T-helper 1 cell treated with Interleukin-12 subunit alpha and Interleukin-12 subunit beta and Interleukin-4 antibody, amounts not matched to agents 30 μg/mL and 1 μg/mL, for 36 hours (primary cell): ENCODE data around the gene PHOSPHO1.
A peak's percentile ranks its signal among the peaks of the same experiment; 100 is the strongest.
"Not testable (repeated sequence)": the region's sequence is repeated elsewhere in the genome, so short reads cannot be mapped to it uniquely, and the experiment has no call there.

Source experiments
- H3K27ac Mint-ChIP-seq: one replicate; pipeline ENCODE4 v1.8.0; 2021; ENCODE audit warnings: mild to moderate bottlenecking, mixed read lengths
- H3K27me3 Mint-ChIP-seq: one replicate; pipeline ENCODE4 v1.8.0; 2021; ENCODE audit warnings: low read depth, mixed read lengths
- H3K36me3 Mint-ChIP-seq: one replicate; pipeline ENCODE4 v1.8.0; 2021; ENCODE audit warnings: low read depth, mixed read lengths
- H3K4me1 Mint-ChIP-seq: one replicate; pipeline ENCODE4 v1.8.0; 2021; ENCODE audit warnings: low read depth, mixed read lengths
- H3K4me3 Mint-ChIP-seq: one replicate; pipeline ENCODE4 v1.8.0; 2021; ENCODE audit warnings: mild to moderate bottlenecking, moderate library complexity, mixed read lengths
- H3K9me3 Mint-ChIP-seq: one replicate; pipeline ENCODE4 v1.8.0; 2021; ENCODE audit warnings: mixed read lengths

Gene PHOSPHO1, protein sequence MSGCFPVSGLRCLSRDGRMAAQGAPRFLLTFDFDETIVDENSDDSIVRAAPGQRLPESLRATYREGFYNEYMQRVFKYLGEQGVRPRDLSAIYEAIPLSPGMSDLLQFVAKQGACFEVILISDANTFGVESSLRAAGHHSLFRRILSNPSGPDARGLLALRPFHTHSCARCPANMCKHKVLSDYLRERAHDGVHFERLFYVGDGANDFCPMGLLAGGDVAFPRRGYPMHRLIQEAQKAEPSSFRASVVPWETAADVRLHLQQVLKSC

DNA sequence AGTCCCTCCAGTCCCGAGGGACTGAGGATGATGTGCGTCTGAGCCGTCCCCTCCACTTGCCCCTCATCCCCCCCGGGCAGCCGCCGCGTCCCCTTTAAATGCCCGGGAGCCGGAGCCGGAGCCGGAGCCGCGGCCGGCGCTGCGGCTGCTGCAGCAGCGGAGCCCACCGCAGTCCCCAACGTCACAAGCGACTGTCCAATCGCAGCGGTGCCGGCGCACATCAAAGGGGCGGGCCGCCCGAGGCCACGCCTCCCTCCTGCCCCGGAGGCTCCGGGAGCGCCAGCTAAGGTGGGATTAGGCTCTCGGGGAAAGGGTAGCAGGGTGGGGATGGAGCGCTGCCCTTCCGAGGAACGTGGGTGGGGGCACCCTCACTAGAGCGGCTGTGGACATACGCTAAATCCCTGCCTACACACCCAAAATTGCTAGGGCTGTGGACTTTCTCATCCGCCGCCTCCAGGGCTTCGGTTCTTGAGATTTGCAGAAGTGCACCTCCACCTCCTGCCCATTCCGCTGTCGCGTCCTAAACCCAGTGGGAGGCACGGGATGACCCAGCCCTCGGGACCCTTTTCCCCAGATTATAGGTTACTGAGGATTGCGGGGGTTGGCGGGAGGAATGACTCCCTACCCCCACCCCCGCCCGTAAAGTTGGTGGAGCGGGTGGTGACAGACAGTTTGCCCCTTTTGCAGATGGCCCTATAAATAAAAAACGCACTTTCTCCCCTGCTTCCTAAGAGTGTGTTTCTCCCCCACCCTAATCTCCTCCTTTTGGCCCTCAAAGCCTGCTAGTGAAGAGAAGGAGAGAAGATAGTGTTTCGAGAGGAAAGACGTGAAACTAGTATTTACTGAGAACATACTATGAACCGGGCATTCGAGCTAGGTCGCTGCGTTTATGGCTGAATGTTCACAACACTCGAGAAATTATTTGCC lies at the start of gene PHOSPHO1:
PHOSPHO1 (minus strand) TSS at position 152 of the 927 bp plus-strand sequence. CDS start 4,096 bp downstream, outside the sequence.
- peaks cover 34% of the 10 kb centered on the region for H3K27me3 Mint-ChIP-seq
- H3K27ac Mint-ChIP-seq = no peak within 1 kb of the TSS
- no peaks in the 10 kb centered on the region for H3K9me3 Mint-ChIP-seq
- peaks cover 20% of the 10 kb centered on the region for H3K4me1 Mint-ChIP-seq
- peak within 1 kb of the TSS; percentile 83 for H3K4me3 Mint-ChIP-seq
- H3K36me3 Mint-ChIP-seq = no peaks in the 10 kb centered on the region

DNA sequence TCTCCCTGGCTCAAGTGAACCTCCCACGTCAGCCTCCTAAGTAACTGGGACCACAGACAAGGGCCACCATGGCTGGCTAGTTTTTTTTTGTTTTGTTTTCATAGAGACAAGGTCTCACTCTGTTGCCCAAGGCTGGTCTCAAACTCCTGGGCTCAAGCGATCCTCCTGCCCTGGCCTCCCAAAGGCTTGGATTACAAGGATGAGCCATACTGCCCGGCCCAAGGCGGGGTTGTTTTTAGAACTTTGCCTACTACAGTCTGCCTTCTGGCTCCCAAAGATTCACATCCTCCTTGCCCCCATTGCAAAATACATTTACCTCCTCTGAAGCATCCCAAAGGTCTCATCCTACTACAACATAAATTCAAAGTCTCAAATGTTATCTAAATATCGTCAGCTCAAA lies 49.5 kb upstream of the PHOSPHO1 start:
- Mint-ChIP-seq H3K27ac (no peak overlapping the region), H3K9me3 (no peaks in the 10 kb centered on the region), H3K36me3 (no peaks in the 10 kb centered on the region), H3K4me3 (no peak overlapping the region), H3K4me1 (no peaks in the 10 kb centered on the region), H3K27me3 (no peaks in the 10 kb centered on the region)

DNA sequence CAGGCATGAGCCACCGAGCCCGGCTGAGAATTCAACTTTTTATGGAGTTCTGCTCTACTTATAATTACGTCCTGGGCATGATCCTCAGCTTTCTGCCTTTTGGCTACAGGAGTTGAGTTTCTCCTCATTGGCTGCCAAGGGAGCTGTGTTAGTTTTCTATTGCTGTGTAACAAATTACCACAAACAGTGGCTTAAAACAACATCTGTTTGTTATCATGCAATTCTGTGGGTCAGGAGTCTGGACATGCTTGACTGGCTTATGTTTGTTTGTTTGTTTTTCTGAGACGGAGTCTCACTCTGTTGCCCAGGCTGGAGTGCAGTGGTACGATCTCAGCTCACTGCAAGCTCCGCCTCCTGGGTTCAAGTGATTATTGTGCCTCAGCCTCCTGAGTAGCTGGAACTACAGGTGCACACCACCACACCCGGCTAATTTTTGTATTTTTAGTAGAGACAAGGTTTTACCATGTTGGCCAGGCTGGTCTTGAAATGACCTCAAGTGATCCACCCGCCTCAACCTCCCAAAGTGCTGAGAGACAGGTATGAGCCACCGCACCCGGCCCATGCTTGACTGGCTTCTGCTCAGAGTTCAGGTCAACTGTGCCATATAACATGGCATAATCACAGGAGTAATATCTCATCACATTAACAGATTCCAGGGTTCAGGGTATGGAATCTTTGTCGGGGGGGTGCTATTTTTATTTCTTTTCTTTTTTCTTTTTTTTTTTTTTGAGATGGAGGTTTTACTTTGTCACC lies 48.9 kb upstream of the PHOSPHO1 start:
- not testable (repeated sequence) for H3K4me3 Mint-ChIP-seq, H3K9me3 Mint-ChIP-seq, H3K36me3 Mint-ChIP-seq, H3K27me3 Mint-ChIP-seq, H3K27ac Mint-ChIP-seq, H3K4me1 Mint-ChIP-seq

DNA sequence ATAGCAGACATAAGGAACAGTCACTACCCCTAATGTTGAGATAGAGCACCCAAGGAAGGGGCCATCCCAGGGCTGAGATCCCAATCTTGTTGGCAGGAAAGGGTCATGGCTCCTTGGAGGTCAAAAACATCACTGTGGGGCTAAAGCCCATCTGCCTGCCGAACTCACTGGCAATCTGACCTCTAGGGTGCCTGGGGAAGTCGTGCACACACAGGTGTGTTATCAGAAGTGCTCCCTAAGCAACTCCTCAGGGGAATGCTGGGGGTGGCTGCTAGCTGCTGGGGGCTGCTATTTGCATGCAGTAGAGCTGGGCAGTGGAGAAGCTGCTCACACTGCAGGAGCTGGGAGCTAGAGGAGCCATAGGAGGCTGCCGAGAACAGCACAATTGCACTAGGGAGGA lies 47.5 kb upstream of the PHOSPHO1 start:
- Mint-ChIP-seq H3K9me3 (no peaks in the 10 kb centered on the region), H3K36me3 (no peaks in the 10 kb centered on the region), H3K4me1 (no peaks in the 10 kb centered on the region), H3K27ac (no peak overlapping the region), H3K4me3 (no peak overlapping the region), H3K27me3 (no peaks in the 10 kb centered on the region)

DNA sequence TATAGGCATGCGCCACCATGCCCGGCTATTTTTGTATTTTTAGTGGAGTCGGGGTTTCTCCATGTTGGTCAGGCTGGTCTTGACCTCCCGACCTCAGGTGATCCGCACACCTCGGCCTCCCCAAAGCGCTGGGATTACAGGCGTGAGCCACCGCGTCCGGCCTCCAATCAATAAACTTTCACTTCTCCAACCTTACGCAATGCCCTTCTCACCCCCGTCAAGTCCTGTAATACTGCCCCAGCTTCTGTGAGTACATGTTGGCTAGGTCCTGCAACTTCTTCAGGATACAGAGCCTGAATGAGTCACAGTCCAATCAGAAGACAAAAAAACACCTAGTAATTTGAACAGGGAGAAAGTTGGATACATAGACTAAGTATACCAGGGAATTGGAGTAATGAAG lies 47.1 kb upstream of the PHOSPHO1 start:
- no peak overlapping the region for H3K27ac Mint-ChIP-seq
- no peaks in the 10 kb centered on the region for H3K27me3 Mint-ChIP-seq
- H3K9me3 Mint-ChIP-seq = no peaks in the 10 kb centered on the region
- H3K36me3 Mint-ChIP-seq = no peaks in the 10 kb centered on the region
- H3K4me3 Mint-ChIP-seq = no peak overlapping the region
- no peaks in the 10 kb centered on the region for H3K4me1 Mint-ChIP-seq

DNA sequence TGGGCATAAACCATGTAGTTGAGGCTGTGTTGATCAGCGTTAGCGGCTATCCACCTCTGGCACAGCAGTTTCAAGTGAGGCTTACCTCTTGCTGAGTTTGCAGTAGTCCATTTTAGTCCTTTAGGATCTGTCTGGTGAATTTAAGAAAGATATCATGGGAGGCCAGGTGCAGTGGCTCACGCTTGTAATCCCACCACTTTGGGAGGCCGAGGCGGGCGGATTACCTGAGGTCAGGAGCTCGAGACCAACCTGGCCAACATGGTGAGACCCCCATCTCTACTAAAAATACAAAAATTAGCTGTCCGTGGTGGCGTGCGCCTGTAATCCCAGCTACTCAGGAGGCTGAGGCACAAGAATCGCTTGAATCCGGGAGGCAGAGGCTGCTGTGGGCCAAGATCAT lies 45.4 kb upstream of the PHOSPHO1 start:
- not testable (repeated sequence) for H3K9me3 Mint-ChIP-seq, H3K36me3 Mint-ChIP-seq, H3K27ac Mint-ChIP-seq, H3K4me1 Mint-ChIP-seq, H3K4me3 Mint-ChIP-seq, H3K27me3 Mint-ChIP-seq

DNA sequence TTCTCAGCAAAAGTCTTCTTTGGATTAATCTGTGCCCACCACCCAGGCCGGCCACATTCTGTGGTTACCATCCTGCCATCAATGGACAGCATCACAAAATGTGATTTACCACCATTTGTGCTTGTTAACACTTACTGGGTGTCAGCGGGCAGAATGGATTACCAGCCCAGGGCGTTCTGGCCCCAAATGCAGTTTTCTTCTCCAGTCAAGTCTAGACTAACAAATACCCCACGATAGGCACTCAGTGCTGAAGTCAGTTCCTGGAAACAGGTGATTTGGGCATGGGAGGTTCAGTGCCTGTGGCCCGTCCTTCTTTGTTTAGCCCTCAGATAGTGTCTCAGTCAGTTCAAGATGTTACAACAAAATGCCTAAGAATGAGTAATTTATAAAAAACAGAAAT lies 38.8 kb upstream of the PHOSPHO1 start:
- H3K4me1 Mint-ChIP-seq = no peaks in the 10 kb centered on the region
- H3K4me3 Mint-ChIP-seq = no peak overlapping the region
- no peaks in the 10 kb centered on the region for H3K9me3 Mint-ChIP-seq
- H3K27me3 Mint-ChIP-seq = peaks cover 3% of the 10 kb centered on the region
- H3K36me3 Mint-ChIP-seq = no peaks in the 10 kb centered on the region
- no peak overlapping the region for H3K27ac Mint-ChIP-seq

DNA sequence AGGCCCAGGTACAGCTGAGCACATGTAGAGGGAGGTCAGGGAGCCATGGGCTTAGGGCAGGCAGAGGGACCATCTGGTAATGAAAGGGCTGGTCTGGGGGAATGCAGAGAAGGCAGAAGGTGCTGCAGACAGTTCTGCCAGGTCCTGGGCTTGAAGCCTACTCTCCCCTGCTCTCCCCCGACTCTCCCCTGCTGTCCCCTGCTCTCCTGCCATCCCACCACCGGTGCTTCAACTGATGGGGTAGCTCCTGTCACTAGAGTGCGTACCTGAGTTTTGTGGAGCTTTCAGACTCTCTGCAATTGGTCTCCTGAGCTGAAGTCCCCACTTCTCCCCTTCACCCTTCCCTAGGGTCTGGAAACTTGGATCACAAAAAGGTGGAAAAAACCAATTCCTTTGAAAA lies 37.3 kb upstream of the PHOSPHO1 start:
- H3K4me3 Mint-ChIP-seq = no peak overlapping the region
- H3K9me3 Mint-ChIP-seq = no peaks in the 10 kb centered on the region
- no peak overlapping the region for H3K27ac Mint-ChIP-seq
- H3K4me1 Mint-ChIP-seq = no peaks in the 10 kb centered on the region
- H3K27me3 Mint-ChIP-seq = peaks cover 12% of the 10 kb centered on the region
- H3K36me3 Mint-ChIP-seq = no peaks in the 10 kb centered on the region

DNA sequence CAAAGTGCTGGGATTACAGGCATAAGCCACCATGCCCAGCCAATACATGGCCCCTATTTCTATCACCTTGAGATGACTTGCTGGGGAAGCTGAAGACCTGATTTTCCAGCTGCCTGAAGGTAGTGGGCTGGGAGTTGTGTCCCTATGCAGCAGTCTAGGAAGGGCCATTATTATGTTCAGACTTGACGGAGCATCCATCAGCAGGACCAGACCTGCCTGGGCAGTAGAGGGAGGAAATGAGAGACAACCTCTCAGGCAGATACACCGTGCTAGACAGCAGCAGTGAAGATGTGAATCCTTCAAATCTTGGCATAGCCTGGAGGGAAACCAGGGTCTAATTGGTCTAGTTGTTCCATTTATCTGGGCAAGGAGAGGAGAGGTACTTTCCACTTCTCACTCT lies 35.6 kb upstream of the PHOSPHO1 start:
- Mint-ChIP-seq H3K4me3 (no peak overlapping the region), H3K27ac (no peak overlapping the region), H3K4me1 (peaks cover 1% of the 10 kb centered on the region), H3K27me3 (peaks cover 13% of the 10 kb centered on the region), H3K36me3 (no peaks in the 10 kb centered on the region), H3K9me3 (no peaks in the 10 kb centered on the region)

DNA sequence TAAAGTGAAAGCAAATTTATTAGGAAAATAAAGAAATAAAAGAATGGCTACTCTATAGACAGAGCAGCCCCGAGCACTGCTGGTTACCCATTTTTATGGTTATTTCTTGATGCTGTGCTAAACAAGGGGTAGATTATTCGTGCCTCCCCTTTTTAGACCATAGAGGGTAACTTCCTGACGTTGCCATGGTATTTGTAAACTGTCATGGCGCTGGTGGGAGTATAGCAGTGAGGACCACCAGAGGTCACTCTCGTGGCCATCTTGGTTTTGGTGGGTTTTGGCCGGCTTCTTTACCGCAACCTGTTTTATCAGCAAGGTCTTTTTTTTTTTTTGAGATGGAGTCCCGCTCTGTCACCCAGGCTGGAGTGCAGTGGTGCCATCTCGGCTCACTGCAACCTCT lies 31.0 kb upstream of the PHOSPHO1 start:
- H3K36me3 Mint-ChIP-seq, H3K27ac Mint-ChIP-seq, H3K4me3 Mint-ChIP-seq, H3K9me3 Mint-ChIP-seq: not testable (repeated sequence)
- H3K4me1 Mint-ChIP-seq = peaks cover 11% of the 10 kb centered on the region
- peaks cover 22% of the 10 kb centered on the region for H3K27me3 Mint-ChIP-seq

DNA sequence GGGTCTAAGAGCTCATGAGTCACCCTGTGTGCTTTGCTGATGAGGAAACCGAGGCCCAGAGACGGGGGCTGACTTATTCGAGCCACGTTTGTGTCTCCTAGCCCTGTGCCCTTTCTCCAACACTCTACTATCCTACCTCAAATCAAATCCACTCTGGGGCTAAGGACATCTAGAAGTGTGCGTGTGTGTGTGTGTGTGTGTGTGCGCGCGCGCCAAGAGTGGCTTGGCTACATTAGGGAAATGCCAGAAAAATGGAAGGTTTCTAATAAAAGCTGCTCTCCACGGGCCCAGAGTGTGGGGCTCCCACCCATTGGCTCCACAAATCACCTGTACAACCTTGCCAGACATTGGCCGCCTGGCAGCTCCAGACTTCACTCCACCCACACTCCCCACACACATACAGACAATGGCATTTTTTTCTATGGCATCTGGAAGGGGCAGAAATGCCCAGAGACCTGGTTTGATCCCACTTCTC lies 30.3 kb upstream of the PHOSPHO1 start:
- H3K27ac Mint-ChIP-seq = no peak overlapping the region
- no peaks in the 10 kb centered on the region for H3K36me3 Mint-ChIP-seq
- peaks cover 22% of the 10 kb centered on the region for H3K27me3 Mint-ChIP-seq
- peaks cover 11% of the 10 kb centered on the region for H3K4me1 Mint-ChIP-seq
- no peaks in the 10 kb centered on the region for H3K9me3 Mint-ChIP-seq
- peak overlapping the region; percentile 68 for H3K4me3 Mint-ChIP-seq

DNA sequence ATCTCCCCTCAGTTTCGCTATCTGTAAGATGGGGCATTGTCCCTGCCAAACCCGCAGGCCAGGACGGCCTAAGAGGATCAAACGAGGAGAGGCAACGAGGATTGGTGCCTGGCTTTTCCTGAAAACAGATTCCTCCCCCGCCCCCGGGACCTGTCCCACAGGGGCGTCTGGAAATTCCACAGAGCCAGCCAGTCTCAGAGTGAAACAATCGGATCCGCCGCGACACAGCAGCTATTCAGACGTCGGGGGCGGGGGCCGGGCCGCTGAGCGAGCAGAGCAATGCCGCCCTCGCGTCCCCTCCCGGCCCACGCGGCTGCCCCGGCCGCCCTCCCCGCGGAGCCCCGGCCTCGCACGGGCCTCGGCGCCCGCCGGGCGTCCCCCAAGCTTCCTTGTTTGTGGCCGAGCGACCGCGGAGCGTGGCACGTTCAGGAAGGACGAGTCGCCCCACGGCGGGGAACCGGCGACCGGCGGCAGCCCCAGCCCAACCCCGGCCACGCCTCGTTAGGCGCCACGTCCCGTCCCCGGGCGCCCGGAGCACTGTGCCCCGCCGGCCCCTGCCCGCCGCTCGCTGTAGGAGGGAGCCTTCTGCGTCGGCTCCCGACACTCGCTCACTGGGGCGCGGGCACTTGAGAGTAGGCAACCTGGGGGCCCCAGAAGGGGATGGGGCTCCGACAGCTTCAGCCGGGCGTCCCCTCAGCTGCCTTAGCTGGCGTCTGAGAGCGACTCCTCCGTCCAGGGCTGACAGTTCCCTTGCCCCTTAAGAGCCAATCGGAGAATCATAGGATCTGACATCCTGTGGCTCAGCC lies 29.6 kb upstream of the PHOSPHO1 start:
- H3K27ac Mint-ChIP-seq = no peak overlapping the region
- H3K4me1 Mint-ChIP-seq = peaks cover 11% of the 10 kb centered on the region
- H3K27me3 Mint-ChIP-seq = peaks cover 22% of the 10 kb centered on the region
- no peaks in the 10 kb centered on the region for H3K9me3 Mint-ChIP-seq
- peak overlapping the region; percentile 79 for H3K4me3 Mint-ChIP-seq
- H3K36me3 Mint-ChIP-seq = no peaks in the 10 kb centered on the region

DNA sequence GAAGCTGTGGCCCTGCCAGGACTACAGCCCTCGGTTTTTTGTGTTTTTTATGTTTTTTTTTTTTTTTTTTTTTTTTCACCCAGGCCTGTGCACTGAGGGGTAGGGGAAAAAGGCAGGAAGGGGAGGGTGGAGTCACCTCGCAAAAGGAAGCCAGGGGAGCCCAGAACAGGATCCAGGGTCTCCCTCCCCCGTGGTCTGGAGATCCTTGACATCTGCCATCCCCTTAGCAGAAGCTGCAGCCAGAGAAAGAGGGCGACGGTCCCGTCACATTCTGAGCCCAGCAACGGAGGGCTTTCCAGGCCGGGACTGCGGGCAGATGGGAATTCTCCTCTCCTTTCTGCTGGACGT lies 29.1 kb upstream of the PHOSPHO1 start:
- peaks cover 22% of the 10 kb centered on the region for H3K27me3 Mint-ChIP-seq
- no peak overlapping the region for H3K27ac Mint-ChIP-seq
- peaks cover 11% of the 10 kb centered on the region for H3K4me1 Mint-ChIP-seq

DNA sequence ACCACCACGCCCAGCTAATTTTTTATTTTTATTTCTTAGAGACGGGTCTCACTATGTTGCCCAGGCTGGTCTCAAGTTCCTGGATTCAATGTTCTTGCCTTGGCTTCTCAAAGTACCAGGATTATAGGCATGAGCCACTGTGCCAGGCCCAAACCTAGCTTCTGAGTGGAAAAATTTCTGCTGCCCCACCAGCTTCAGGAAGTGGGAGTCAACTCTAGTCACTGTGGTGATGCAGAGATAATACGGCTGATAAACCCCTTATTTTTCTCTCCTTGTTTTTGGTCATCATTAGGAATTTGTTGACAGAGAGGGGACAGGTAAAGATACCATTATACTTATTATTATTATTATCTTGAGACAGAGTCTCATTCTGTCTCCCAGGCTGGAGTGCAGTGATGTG lies 27.8 kb upstream of the PHOSPHO1 start:
- Mint-ChIP-seq H3K4me1 (peaks cover 11% of the 10 kb centered on the region), H3K4me3 (no peak overlapping the region), H3K27ac (no peak overlapping the region)

More for the DNA sequence above, 29.1 kb upstream of the PHOSPHO1 start:
- peak overlapping the region; percentile 79 for H3K4me3 Mint-ChIP-seq
- no peaks in the 10 kb centered on the region for H3K36me3 Mint-ChIP-seq
- H3K9me3 Mint-ChIP-seq = no peaks in the 10 kb centered on the region

More for the DNA sequence above, 27.8 kb upstream of the PHOSPHO1 start:
- Mint-ChIP-seq H3K36me3 (no peaks in the 10 kb centered on the region), H3K27me3 (peaks cover 18% of the 10 kb centered on the region), H3K9me3 (no peaks in the 10 kb centered on the region)
